Prostate gland (tissue), 2 donors: ENCODE results near the gene TRIO. TPM values are rescaled to one million over a fixed set of nuclear protein-coding genes. Genes with fewer than 3 reads are reported as not detected.

Experiments
- DNase-seq: peaks from one replicate; pipeline ENCODE4 v3.0.0-alpha.2; 2019; ENCODE audit warnings: low spot score
- H3K27ac ChIP-seq, 2 donors: fragments of 200-600 bp; sonication (generic); 2 replicates each; pipeline ENCODE4 v1.5.1; 2017 to 2019
- H3K27me3 ChIP-seq: fragments of 200-600 bp; sonication (generic); replicated peaks from 2 replicates; pipeline ENCODE4 v1.5.1; 2019; ENCODE audit not compliant: insufficient read depth
- H3K36me3 ChIP-seq, 2 donors: fragments of 200-600 bp; sonication (generic); 1 replicate in 1 of 2; 2 replicates in 1 of 2; pipeline versions ENCODE4 v1.5.1 to v1.8.1; 2017 to 2019
- H3K4me1 ChIP-seq: fragments of 200-600 bp; sonication (generic); replicated peaks from 2 replicates; pipeline ENCODE4 v1.5.1; 2019
- H3K4me3 ChIP-seq, 2 donors: fragments of 200-600 bp; sonication (generic); 2 replicates each; pipeline ENCODE4 v1.5.1; 2017 to 2019
- H3K9me3 ChIP-seq: fragments of 200-600 bp; sonication (generic); 2 replicates; pipeline ENCODE4 v1.5.1; 2017
- POLR2A ChIP-seq: fragments of 450-650 bp; IDR thresholded peaks from one replicate; pipeline ENCODE4 v1.6.1; 2016; ENCODE audit warnings: antibody characterized with exemption, mild to moderate bottlenecking
- POLR2AphosphoS5 ChIP-seq: sonication (generic); formaldehyde crosslinking; IDR thresholded peaks from one replicate; pipeline ENCODE4 v1.6.1; 2017; ENCODE audit warnings: antibody characterized with exemption
- WGBS: methylation state at CpG from one replicate; pipeline ENCODE4 v1.1.5; 2018; 5-methylcytosine and 5-hydroxymethylcytosine counted together
- intact Hi-C: fragments of 100-400 bp; cut with DNase I; formaldehyde crosslinking; loops from one replicate; pipeline ENCODE4 v1.14.2; 2022
- total RNA-seq, 2 donors: library from RNA; depleted of rRNA; stranded (reverse); fragments of >200 nt; gene quantifications; one replicate each; pipeline ENCODE4 v1.1.0, GENCODE V29; 2016
- TF ChIP-seq, protein P1 (sequence below), 4 experiments: fragments of 200-600 bp in 2 of 4; fragments of 450-650 bp in 2 of 4; sonication (generic) in 2 of 4; IDR thresholded peaks; 1 replicate in 3 of 4; 2 replicates in 1 of 4; pipeline ENCODE4 v1.5.1; 2016 to 2019; ENCODE audit warnings: antibody characterized with exemption in 4 of 4, mild to moderate bottlenecking in 2 of 4, moderate library complexity in 2 of 4

TRIO gene
- total RNA-seq, 2 donors from 2014 or later: 90.3 to 197 TPM

DNA sequence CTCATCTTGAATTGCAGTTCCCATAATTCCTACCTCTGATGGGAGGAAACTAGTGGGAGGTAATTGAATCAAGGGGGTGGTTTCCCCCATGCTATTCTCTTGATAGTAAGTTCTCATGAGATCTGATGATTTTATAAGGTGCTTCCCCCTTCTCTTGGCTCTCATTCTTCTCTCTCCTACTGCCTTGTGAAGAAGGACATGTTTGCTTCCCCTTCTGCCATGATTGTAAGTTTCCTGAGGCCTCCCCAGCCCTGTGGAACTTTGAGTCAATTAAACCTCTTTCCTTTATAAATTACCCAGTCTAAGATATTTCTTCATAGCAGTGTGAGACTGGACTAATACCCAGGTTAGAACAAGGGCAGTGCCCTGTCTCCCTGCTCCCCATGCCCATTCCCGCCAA, 7.5 kb upstream of the TRIO start:
- no peak overlapping the region for H3K4me3 ChIP-seq
- no peak for DNase-seq
- 96% methylated on average over 1 of the region's 1 CpG for WGBS
- H3K27me3 ChIP-seq: no peaks in the 10 kb centered on the region
- no peak overlapping the region for H3K27ac ChIP-seq
- intact Hi-C loops: no loop called here
- TF ChIP-seq POLR2A (no peak), POLR2AphosphoS5 (no peak)
- TF ChIP-seq, protein P1, sequence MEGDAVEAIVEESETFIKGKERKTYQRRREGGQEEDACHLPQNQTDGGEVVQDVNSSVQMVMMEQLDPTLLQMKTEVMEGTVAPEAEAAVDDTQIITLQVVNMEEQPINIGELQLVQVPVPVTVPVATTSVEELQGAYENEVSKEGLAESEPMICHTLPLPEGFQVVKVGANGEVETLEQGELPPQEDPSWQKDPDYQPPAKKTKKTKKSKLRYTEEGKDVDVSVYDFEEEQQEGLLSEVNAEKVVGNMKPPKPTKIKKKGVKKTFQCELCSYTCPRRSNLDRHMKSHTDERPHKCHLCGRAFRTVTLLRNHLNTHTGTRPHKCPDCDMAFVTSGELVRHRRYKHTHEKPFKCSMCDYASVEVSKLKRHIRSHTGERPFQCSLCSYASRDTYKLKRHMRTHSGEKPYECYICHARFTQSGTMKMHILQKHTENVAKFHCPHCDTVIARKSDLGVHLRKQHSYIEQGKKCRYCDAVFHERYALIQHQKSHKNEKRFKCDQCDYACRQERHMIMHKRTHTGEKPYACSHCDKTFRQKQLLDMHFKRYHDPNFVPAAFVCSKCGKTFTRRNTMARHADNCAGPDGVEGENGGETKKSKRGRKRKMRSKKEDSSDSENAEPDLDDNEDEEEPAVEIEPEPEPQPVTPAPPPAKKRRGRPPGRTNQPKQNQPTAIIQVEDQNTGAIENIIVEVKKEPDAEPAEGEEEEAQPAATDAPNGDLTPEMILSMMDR (IDR thresholded peaks at IDR 0.05): no peak
- no peaks in the 10 kb centered on the region for H3K9me3 ChIP-seq
- no peaks in the 10 kb centered on the region for H3K36me3 ChIP-seq
- no peaks in the 10 kb centered on the region for H3K4me1 ChIP-seq

GRCh38 chr5:14136228-14136627, 6.9 kb upstream of the TRIO start:
- no peaks in the 10 kb centered on the region for H3K36me3 ChIP-seq
- no peak overlapping the region for H3K27ac ChIP-seq
- H3K27me3 ChIP-seq: no peaks in the 10 kb centered on the region
- H3K9me3 ChIP-seq: no peaks in the 10 kb centered on the region
- intact Hi-C loops: no loop called here
- TF ChIP-seq POLR2AphosphoS5 (no peak), POLR2A (no peak)
- TF ChIP-seq, protein P1 (IDR thresholded peaks at IDR 0.05): no peak
- WGBS: 73% methylated on average over 2 of the region's 2 CpGs
- no peak overlapping the region for H3K4me3 ChIP-seq
- H3K4me1 ChIP-seq: no peaks in the 10 kb centered on the region
- no peak for DNase-seq

DNA sequence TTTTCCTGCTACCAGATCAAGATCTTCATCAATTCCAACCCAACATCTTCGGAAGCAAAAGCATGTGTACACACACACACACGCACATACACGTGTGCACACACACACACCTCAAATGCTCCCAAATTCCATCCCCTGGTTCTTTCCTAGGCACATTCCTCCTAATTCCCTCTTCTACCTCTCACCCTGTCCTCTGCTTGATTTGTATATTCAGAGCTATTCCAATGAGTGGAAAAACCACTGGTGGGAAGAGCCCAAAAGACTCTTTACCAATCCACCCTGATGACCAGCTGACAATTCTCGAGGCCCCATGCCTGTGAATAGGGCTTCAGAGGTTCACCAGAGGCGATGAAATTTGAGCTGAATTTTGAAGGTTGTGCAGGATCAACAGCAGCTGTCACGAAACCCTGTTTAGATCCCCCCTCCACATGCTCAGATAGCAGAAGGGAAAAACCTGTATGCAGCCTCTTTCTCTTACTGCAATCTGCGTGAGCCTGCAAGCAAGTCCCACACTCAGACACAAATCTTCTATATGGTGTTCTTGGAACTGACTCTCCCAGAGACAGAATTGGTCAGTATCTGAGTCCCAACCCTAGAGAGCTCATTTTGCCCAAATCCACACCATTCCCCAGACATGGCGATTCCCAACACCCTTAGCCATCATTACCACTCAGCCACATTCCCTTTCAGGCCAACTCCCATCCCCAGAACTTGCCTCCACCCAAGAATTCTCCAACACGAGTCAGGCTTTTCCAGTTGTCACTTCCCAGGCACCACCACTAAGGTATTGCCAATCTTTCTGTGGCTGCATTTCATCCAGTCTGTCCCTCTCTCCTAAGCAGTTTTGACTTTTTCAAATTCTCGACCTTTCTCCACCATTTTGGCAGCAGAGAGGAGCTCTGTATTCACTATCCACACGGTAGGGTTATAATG, 4.3 kb upstream of the TRIO start:
- intact Hi-C loops: loop anchor here (1.0 kb wide), 1 partner anchor 153 kb away; no protein-coding TSS in a partner anchor
- no peak for DNase-seq
- no peaks in the 10 kb centered on the region for H3K36me3 ChIP-seq
- TF ChIP-seq POLR2A: no peak
- TF ChIP-seq, protein P1 (IDR thresholded peaks at IDR 0.05): no peak
- no peak for TF ChIP-seq POLR2AphosphoS5
- H3K4me1 ChIP-seq: no peaks in the 10 kb centered on the region
- no peaks in the 10 kb centered on the region for H3K27me3 ChIP-seq
- 84% methylated on average over 11 of the region's 11 CpGs for WGBS
- H3K4me3 ChIP-seq: no peak overlapping the region
- H3K27ac ChIP-seq: no peak overlapping the region
- no peaks in the 10 kb centered on the region for H3K9me3 ChIP-seq

DNA sequence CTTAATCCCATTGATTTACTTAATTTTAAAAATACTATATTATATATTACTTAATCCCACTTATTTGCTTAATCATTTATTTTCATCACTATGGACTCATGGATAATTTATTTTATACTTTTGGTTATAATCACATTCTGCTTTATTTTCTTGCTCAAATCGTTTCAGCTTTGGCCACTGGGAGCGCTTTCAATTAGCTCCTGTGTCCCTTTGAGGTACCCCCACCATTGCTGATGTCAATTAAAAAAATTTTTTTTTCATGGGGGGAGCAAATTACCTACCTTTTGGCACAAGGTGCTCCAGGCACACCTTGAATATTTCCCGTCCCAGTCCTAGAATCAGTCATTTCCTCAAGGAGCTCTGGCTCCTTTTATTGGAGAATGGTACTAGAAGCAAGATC, 1.4 kb upstream of the TRIO start:
- 89% methylated on average over 3 of the region's 3 CpGs for WGBS

More for the DNA sequence above, 1.4 kb upstream of the TRIO start:
- Histone ChIP-seq H3K36me3 (no peaks in the 10 kb centered on the region), H3K4me1 (no peaks in the 10 kb centered on the region), H3K27me3 (no peaks in the 10 kb centered on the region), H3K4me3 (no peak overlapping the region), H3K9me3 (no peaks in the 10 kb centered on the region), H3K27ac (no peak overlapping the region)
- intact Hi-C loops: loop anchor here (2.0 kb wide), 1 partner anchor 43 kb away; no protein-coding TSS in a partner anchor
- no peak for TF ChIP-seq POLR2AphosphoS5
- TF ChIP-seq POLR2A: no peak
- TF ChIP-seq, protein P1 (IDR thresholded peaks at IDR 0.05): no peak
- DNase-seq: no peak
